GM18519 (cell line): ENCODE results near the gene VASP.

ENCODE experiments used
- ATAC-seq: cut with Tn5 transposase; IDR thresholded peaks from one replicate; pipeline ENCODE4 v1.9.1; 2021; ENCODE audit warnings: mild to moderate bottlenecking, moderate library complexity; ENCODE audit not compliant: unreplicated experiment, low FRiP score

The VASP gene

DNA sequence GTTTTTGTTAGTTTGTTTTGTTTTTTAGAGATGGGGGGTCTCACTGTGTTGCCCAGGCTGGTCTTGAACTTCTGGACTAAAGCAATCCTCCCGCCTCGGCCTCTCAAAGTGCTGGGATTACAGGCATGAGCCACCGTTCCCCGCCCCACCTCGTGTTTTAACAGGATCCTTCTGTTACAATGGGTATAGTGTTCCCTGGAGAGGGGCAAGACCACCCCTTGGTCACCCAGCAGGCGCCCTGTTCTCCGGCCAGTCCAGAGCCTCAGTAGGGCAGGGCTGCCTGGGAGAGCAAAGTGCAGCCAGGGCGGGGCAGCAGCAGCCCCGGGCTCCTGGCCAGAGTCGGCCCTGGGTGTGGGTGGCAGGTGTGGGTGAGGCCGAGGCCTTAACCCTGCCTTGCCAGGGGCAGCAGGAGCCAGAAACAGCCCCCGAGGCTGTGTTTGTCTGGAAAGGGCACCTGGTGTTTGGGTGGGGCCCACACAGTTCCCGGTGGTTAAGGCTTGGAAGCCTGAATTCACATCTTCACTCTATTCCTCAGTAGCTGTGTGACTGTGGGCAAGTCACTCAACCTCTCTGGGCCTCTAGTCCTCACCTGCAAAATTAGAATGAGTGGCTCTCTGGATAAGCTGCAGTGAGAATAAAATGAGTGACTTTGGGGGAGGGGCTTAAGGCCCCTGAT lies 7.2 kb downstream of the VASP start:
- ATAC-seq: no peak

DNA sequence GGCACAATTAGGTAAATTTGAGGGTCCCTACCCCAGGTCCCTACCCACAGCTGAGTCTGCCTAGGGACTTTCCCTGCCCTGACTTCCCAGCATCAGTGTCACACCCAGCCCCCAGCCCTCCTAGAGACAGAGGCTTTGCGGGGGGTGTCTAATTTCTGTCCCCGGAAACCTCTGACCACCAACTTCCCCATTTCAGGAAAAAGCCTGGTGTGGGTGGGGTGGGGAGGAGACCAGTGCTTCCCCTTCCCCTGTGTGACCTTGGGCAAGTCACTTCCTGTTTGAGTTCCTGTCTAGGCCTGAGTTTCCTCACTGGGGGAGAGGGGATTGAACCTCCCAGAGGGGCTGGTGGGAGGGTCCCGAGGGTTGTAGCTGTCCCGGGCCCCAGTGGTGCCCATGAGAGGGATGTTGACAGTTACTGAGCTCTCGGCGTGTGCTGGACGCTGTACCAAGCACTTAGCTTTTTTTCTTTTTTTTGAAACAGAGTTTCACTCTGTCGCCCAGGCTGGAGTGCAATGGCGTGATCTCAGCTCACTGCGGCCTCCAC lies 7.9 kb downstream of the VASP start:
- no peak for ATAC-seq

DNA sequence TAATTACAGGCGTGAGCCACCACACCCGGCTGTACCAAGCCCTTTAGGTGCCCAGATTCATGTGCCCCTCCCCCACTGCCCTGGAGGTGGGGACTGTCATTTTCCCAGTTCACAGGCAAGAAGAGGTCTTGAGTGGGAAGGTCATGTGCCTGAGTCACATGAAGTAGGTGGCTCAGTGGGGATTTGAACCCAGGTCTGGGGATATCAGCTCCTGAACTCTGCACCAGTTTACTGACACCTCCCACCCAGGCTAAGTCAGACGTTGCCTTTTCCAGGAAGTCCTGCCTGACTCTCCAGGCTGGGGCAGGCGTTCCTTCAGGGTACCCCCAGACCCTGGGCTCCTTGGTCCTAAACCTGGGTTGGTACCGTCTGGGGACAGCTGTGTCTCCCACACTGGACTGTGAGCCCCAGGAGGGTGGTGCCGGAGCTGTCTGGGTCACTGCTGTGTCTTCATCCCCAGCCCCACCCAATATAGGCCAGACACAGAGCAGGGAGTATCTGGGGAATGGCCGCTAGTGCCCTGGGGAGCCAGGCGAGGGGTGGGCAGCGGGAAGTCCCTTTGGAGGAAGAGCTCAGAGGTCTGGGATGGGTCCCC lies 8.6 kb downstream of the VASP start:
- no peak for ATAC-seq

DNA sequence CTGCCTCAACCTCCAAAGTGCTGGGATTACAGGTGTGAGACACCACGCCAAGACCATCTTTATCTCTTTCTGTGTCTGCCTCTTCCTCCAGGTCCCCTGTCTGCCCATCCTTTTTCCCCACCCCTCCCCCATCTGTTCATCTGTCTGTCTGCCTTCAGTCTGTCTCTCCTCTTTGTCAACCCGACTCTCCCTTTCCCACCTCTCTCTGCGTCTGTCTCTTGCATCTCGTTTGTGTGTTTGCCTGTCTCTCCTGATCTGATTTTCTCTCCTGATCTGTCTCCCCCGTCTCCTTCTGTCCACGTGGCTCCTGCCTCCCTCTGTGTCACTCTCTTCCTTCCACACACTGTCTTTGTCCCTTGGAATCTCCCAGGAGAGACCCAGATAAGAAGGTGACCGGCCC lies 10.0 kb downstream of the VASP start:
- ATAC-seq: no peak

DNA sequence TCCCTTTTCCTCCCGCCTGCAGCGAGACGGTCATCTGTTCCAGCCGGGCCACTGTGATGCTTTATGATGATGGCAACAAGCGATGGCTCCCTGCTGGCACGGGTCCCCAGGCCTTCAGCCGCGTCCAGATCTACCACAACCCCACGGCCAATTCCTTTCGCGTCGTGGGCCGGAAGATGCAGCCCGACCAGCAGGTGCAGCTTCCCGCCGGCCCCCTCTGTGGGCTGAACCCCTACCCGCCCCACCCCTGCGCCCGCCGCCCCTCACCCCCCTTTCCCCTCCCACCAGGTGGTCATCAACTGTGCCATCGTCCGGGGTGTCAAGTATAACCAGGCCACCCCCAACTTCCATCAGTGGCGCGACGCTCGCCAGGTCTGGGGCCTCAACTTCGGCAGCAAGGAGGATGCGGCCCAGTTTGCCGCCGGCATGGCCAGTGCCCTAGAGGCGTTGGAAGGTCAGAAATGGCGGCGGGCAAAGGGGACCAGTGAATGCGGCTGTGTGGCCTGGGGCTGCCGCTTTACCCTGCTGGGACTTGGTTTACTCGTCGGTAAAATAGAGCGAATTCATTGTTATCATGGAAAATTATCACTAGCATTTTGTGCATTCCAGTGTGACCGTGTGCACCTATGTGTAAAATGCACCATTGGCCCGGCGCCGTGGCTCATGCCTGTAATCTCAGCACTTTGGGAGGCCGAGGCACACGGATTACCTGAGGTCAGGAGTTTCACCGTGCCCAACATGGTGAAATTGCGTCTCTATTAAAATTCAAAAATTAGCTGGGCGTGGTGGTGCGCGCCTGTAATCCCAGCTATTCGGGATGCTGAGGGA lies 10.6 kb downstream of the VASP start:
- ATAC-seq: no peak

DNA sequence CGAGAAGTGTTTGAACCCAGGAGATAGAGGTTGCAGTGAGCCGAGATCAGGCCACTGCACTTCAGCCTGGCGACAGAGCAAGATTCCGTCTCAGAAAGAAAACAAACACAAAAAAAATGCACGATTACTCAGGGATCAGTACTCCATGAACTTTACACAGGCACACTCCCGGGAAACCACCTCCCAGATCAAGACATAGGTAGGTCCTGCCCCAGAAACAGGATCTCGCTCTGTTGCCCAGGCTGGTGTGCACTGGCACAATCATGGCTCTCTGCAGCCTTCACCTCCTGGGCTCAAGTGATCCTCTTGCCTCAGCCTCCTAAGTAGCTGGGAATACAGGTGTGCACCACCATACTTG lies 11.2 kb downstream of the VASP start:
- ATAC-seq: no peak

DNA sequence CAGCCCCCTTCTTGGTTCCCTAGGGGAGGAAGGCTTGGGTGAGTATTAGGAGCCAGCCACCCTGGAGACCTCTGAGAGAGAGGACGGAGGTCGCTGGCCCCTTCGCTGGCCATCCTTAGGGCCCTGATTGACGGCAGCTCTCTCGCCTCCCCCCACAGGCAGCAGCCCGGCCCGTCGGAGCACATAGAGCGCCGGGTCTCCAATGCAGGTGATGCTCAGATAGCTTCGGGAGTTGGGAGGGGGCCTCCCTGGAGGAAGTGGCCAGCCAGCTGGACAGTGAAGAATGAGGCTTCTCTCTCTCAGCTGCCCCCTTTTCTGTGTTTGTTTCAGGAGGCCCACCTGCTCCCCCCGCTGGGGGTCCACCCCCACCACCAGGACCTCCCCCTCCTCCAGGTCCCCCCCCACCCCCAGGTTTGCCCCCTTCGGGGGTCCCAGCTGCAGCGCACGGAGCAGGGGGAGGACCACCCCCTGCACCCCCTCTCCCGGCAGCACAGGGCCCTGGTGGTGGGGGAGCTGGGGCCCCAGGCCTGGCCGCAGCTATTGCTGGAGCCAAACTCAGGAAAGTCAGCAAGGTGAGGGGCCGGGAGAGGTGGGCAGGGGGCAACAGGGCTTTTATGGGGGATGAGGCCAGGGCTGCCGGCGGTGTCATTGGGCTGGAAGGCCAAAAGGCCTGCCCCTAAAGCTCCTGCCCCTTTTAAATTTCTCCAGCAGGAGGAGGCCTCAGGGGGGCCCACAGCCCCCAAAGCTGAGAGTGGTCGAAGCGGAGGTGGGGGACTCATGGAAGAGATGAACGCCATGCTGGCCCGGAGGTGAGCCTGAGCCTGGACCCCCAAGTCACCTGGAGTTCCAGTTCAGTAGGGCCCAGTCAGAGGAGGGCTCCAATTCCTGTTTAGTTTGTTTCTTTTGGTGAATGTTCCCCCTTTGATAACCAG lies 15.0 kb downstream of the VASP start:
- no peak for ATAC-seq

DNA sequence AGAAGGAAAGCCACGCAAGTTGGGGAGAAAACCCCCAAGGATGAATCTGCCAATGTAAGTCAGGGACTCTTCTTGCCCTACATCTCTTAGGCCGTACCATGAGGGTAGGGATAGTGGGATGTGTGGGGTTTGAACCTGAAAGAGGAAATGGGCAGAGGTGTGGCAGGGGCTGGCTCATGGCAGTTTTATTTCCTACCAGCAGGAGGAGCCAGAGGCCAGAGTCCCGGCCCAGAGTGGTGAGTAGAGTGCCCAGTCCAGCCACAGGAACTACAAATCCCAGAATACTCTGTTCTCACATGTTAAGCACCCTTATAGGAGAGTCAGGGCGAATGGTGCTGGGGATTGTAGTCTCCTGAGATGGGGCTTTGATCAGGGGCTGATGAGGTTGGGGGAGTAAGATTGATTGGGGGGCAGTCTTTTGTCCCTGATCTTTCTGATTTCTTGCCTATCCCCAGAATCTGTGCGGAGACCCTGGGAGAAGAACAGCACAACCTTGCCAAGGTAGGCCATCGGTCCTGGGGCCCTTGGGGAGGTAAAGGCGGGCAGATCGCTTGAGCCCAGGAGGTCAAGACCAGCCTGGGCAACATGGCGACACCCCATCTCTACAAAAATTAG lies 16.5 kb downstream of the VASP start:
- peak; percentile 62 for ATAC-seq

DNA sequence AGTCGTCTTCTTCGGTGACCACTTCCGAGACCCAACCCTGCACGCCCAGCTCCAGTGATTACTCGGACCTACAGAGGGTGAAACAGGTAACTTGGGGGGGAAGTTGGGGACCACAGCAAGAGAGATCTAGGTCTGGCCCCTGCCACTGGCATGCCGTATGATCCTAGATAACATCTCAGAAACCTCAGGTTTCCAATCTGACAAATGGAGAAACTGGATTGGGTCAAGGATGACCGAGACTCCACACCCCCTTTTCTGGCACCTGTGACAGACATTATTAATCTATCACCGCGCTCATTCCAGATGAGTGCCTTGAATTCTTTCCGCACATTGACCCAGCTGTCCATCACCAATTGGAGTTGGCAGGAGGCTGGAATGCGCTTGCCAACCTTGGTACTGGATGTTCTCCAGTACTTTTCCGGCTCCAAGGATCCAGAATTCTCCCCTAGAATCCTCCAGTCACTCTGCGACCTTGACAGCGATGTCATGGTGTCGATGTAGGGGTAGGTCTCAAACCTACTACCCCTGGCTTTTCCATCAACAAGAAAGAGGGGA lies 17.4 kb downstream of the VASP start:
- ATAC-seq: no peak

DNA sequence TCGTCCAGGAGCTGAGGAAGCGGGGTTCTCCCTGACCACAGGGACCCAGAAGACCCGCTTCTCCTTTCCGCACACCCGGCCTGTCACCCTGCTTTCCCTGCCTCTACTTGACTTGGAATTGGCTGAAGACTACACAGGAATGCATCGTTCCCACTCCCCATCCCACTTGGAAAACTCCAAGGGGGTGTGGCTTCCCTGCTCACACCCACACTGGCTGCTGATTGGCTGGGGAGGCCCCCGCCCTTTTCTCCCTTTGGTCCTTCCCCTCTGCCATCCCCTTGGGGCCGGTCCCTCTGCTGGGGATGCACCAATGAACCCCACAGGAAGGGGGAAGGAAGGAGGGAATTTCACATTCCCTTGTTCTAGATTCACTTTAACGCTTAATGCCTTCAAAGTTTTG lies 18.9 kb downstream of the VASP start:
- ATAC-seq: no peak

DNA sequence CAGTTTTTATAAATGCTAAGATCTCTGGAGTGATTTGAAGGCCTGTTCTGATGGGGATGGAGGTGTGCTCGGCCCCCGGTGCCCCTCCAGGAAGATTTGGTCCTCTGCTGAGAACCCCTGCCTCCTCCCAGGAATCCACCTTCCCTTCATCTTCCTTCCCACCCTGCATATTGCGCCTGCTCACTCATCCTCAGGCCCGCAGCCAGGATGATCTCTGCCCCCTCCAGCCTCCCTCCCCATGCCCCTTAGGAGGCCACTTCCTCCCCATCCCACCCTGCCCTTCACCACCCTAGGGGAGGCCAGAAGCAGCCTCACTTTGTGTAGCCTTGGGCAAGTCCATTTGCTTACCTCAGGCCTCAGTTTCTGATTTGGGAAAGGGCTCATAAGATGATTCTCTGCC lies 19.7 kb downstream of the VASP start:
- no peak for ATAC-seq

DNA sequence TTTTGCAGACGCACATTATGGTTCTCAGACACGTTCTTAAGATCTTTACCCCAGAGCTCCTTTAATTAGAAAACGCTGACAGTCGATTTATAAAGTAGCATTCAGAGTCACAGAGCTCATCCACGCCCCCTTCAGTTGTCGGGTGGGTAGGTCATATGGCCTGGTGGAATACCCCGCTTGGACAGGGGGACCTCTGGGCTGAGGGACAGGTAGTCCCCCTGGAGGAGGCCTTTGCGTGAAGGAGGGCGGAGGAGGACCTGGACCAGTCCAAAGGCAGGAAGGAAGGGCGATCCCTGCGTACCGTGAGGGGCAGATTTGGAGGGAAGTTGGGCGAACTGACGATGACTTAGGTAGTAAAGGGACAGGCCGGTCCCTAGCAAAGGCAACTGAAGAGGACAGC lies 20.5 kb downstream of the VASP start:
- ATAC-seq: no peak

DNA sequence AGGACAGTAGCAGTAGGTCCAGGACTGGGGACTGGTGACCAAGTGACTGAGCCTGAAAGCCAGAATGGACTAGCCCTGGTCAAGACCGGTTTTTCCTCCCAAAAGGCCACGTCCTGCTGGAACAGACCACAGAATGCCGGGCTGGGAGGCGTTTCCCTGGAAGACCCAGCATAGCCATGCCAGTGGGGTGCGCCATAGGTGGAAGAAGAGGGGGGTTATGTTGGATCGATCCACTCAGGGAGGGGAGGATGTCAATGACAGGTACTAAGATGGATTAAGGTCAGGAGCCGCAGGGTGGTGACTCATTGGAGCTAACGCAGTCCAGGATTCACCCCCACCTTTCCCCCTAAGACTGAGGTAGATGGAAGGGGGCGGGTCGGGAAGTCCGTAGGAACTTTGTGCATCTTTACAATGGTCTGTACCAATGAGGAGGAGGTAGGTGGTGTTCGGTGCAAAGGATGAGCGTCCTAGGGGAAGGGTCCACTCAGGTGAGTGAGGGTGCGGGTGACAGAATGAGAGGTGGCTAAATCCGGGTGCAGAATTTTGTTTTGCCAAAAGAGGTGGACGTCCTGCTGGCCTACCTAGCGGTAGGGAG lies 21.0 kb downstream of the VASP start:
- no peak for ATAC-seq

DNA sequence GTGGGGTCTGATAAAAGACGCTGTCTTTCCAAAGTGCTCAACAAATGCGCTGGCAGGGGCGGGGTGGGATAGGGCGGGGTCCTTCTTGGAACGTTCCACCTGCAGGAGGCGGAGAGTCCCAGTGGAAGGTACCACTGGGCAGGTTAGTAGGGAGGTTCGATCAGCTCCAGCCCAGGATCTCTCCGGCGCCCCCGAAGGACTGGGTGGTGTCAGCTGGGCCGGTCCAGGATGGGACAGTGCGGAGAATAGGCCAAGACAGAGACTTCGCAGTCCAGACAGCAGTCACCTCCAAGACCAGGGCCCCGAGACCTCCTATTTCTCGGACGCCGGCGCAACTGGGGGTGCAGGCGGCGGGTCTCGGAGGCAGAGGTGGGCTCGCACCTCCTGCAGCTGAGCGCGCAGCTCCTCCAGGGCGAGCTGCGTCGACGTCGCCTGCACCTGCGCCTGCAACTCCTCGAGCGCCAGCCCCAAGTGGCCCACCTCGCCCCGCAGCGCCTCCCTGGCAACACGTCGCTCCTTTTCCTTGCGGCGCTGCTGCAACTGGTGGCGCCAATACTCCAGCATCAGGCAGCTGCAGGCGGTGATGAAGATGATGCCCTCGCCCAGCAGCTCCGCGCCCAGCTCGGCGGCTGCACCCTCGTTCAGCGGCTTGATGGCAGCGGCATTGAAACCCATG lies 21.6 kb downstream of the VASP start:
- ATAC-seq: no peak

DNA sequence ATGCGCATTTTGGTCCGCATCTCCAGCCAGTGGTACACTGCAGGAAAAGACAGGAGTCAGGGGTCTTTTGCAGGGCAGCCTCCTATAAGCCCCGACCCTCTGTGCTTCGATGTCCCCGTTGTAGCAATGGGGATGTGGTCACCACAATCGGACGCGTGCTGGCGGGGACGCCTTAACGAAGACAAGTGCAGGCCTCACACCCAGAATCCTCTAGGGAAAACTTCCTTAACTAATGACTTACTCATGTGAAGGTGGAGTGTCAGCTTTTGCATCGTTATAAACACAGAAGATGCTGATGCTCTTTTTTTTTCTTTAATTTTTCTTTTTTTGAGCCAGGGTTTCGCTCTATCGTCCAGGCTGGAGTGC lies 22.1 kb downstream of the VASP start:
- ATAC-seq: no peak

DNA sequence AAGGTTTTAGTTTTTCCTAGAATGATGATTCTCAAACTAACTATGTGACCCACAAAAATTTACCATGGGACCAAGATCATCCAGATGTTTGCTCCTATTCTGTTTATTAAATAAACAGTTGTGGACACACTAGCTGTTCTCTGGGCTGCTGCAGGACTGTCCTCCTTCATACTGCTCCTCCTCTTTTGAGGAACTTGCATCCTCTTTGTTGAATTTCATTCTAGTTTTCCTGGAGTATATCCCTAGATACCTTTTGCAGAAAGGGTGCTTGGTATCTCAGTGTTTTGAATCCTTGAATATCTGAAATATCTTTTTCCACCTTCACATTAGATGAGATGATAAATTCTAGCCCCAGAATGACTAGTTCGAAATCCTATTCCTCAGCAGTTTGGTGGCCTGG lies 24.1 kb downstream of the VASP start:
- ATAC-seq: no peak

DNA sequence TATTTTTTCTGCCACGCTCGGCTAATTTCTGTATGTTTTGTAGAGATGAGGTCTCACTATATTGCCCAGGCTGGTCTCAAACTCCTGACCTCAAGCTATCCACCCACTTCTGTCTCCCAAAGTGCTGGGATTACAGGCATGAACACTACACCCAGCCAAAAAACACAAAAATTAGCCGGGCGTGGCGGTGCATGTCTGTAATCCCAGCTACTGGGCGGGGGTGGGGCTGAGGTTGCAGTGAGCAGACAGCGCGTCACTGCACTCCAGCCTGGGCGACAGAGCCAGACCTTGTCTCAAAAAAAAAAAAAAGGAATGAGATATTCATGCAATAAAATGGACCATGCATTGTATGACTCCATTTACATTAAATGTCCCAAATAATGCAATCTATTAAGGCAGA lies 32.2 kb downstream of the VASP start:
- ATAC-seq: no peak

DNA sequence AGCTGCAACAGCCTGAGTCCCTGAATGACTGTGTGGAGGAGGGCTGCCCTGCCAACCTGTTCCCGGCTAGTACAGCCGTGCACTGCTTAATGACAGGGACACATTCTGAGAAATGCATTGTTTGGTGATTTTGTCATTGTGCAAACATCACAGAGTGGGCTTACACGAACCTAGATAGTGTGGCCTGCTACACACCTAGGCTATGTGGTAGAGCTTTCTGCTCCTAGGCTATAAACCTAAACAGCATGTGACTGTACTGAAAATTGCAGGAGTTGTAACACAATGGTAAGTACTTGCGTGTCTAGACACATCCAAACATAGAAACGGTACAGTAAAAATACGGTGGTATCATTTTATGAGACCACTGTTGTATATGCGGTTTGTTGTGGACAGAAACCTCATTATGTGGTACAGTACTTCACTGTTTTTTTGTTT lies 35.0 kb downstream of the VASP start:
- ATAC-seq: no peak

DNA sequence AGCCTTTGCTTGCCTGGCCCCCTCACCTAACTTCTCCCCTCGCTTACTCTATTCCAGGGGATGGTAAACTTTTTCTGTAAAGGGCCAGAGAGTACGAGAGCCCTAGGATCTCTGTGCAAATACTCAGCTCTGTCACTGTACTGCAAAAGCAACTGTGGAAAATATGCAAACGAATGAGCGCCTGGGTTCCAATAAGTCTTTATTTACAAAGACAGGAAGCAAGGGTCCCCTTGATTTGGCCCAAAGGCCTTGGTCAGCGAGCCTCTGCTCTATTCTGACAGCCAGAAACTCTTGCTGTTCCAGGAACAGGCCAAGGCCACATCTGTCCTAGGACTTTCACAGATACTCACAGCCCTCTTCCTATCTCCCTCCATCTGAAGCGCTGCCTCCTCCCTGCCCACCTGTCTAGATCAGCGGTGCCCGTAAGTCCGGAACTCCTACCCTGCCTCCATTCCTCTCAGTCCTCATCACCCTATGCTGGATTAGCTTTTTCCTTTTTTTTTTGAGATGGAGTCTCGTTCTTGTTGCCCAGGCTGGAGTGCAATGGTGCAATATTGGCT lies 40.0 kb downstream of the VASP start:
- no peak for ATAC-seq
